Measurements from ENCODE around the gene CHMP4A.
"Not testable (repeated sequence)": the region's sequence is repeated elsewhere in the genome, so short reads cannot be mapped to it uniquely, and the experiment has no call there.

The CHMP4A gene

DNA sequence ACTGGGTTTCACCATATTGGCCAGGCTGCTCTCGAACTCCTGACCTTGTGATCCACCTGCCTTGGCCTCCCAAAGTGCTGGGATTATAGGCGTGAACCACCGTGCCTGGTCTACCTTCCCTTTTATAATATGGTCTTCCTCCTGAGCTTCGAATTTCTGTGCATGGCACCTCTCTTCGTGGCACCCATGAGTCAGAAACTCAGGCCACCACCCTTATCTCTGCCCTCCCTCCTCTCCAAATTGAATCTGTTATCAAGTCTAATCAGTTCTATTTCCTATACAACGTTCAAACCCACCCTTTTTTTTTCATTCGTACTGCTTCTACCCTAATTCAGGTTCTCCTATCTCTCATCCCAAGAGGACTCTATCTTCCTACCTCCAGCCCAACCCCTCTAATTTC is 34.1 kb upstream of the CHMP4A start:
- DNase-seq (ENCODE audit: low read depth): no peak

DNA sequence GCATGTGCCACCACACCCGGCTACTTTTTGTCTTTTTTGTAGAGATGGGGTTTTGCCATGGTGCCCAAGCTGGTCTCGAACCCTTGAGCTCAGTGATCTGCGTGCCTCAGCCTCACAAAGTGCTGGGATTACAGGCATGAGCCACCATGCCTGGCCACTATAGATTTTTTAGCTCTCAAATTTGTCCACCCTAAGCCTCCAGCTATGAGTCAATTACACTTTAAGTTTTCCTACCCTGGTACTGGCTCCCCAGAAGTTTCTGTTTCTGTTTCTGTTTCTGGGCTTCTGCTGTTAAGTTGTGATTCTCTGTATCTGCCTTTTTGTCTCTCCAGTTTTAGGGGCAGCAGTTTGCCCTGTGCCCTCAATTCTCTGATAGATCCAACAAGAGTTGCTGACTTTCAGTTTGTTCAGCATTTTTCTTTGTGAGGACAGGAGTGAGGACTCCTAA is 33.5 kb upstream of the CHMP4A start:
- no peak for DNase-seq (ENCODE audit: low read depth)

DNA sequence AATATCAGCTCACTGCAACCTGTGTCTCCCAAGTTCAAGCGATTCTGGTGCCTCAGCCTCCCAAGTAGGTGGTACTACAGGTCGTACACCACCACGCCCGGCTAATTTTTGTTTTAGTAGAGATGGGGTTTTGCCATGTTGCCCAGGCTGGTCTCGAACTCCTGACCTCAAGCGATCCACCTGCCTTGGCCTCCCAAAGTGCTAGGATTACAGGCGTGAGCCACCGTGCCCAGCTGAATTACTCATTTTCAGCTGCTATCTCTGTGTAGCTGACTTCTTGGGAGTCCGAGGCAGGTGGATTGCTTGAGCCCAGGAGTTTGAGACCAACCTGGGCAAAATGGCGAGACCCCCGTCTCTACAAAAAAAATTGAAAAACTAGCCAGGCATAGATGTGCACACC is 32.1 kb upstream of the CHMP4A start:
- not testable (repeated sequence) for DNase-seq (ENCODE audit: low read depth)

DNA sequence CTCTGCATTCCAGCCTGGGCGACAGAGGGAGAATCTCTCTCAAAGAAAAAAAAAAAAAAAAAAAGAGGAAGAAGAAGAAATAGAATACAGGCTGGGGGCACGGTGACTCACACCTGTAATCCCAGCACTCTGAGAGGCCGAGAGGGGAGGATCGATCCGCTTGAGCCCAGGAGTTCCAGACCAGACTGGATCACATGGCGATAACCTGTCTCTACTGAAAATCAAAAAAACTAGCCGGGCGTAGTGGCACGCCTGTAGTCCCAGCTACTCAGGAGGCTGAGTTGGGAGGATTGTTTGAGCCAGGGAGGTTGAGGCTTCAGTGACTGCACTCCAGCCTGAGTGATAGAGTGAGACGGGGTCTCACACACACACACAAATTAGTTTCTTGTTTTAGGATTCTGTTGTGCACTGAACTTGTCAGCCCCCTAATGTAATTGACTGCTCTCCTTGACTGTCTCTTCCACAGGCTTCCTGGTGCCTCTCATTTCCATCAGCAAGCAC is 30.1 kb upstream of the CHMP4A start:
- DNase-seq (ENCODE audit: low read depth): no peak

DNA sequence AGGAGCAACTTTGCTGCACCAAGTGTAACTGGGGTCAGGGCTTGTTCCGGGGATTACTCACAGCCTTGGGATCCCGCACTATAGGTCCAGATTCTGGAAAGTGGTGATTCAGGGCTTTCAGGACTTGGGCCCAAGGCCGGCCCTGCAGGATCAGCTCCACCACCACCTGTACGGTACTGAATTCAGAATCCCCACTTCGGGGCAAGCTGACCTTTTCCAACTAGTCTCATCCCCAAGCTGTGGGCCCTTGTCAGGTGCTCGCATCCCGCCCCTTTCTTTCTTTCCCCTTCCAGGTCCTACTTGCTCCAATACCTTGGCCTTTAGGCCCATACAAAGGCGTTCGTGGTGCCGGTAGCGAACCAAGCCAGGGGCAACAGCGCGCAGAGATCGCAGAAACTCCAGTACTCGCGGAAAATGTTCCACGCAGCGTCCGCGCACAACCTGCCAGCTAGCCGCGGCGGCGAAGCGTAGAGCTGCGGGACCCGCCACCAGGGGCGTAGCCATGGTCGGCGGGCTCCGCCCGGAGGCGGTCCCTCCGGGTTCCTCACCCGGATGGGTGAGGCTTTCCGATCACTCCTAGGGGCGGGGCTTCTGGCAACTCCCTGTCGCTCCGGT is 28.6 kb upstream of the CHMP4A start:
- peak; percentile 92 for DNase-seq (ENCODE audit: low read depth)

DNA sequence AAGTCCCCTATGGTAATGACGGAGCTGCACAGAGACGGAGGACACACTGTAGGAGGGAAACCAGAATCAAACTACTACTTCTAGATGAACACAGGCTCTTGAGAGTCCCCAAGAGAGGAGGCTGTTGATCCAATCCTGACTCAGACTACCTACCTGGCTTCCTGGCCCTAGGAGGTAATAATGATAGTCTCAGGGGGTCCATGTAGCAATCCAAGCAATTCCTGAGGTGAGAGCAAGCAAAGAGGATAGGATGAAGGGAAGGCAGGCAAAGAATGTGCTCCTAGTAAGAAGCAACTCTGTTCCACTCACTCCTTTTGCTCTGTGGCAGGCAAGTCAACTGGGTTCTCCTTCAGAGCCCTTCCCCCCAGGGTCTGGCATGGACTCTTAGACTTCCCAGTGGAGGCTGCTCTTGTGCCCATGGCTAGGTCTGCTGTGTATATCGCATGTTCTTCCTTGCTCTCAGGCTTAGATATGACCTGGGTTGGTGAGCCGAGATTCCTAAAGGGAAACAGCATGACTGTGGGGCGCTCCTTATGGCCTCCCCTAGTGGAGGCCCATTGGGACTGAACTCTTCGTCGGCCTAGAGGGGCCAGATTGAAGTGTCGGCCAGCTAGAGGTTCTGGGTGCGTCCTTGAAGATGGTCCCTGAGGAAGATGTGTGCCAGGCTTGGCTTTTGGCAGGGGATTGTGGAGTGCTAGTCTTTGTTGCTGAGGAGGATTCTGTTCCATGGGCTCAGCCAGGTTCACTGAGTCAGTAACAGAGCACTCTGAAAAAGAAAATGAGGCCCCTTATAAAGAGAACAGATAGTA is 27.0 kb upstream of the CHMP4A start:
- DNase-seq (ENCODE audit: low read depth): no peak

DNA sequence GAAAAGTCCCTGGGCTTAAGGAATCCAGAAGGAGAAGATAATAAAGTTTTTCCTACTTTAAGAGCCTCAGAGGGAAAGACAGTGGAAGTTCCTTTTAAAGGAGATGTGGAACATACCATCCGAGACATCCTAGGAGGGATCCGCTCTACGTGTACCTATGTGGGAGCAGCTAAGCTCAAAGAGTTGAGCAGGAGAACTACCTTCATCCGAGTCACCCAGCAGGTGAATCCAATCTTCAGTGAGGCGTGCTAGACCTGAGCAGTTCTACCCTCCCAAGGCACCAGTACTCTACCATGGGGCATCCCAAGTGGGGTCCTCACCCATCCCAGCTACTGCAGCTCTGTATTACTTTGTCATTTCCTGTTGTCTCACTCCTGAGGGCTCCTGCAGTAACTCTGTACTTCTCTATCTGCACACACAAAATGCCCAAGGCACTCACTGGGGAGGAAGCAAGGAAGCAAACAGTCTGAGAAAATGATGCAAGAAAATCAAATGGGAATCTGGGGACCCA is 25.3 kb upstream of the CHMP4A start:
- DNase-seq (ENCODE audit: low read depth): no peak

DNA sequence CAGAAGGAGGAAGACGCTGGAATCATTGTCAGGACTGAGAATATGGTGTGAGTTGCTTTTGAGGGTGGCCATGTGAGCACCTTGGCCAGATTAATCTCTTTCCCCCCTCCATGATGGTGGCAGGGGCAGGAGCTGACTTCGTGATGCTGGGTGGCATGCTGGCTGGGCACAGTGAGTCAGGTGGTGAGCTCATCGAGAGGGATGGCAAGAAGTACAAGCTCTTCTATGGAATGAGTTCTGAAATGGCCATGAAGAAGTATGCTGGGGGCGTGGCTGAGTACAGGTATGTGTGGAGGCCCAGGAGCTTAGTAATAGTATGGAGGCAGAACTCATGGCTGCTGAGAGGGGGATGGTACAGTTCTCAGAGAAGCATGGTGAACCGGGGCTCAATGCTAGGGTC is 24.8 kb upstream of the CHMP4A start:
- DNase-seq (ENCODE audit: low read depth): no peak

DNA sequence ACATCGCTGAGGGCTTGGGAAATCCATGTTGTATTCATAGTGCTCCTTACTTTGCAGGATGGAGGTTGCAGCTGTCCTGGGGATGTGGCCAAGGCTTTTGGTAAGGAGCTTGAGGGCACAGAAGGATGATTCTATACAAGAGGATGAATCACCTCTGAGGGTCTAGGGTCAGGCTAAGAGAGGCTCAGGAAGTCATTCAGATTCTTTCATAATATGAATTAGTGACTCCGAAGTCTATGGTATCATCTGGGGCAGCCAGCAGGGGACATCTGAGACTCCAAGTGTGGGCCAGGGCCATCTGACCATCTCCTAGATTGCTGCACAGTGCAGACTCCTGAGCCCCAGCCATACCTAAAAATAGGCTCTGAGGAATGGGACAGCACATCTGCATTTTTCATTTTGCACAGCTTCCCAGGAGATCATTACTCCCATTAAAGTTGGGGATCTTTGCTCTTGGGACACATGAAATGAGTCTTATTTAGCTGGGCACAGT is 24.2 kb upstream of the CHMP4A start:
- no peak for DNase-seq (ENCODE audit: low read depth)

DNA sequence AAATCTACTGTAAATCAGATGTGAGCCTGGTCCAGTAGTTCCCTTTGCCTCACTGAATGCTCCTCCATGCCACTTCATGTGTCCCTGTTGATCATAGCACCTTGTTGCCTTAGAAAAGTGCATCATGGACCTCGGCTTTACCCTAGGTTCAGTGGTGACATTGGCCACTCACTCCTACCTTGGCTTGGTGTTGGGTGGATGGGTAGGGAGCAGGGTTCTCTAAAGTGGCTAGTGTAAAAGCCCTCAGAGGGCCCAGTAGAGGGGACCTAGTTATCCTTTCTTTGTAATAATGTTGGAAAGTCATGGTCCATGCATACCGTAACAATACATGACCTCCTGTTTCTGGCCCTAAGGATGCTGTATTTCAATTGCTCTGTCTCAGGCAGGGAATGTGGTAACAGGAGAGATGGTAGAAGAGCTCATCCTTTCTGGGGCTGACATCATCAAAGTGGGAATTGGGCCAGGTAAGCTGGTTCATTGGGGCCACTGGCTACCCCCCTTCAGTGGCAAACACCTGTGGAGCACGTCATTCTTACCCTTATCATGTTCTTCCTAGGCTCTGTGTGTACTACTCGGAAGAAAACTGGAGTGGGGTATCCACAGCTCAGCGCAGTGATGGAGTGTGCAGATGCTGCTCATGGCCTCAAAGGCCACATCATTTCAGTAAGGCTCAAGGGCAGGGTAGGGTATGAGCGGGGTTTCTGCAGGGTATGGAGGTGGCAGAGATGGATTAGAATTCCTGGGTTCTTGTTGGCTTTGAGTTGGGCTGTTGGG is 23.6 kb upstream of the CHMP4A start:
- no peak for DNase-seq (ENCODE audit: low read depth)

DNA sequence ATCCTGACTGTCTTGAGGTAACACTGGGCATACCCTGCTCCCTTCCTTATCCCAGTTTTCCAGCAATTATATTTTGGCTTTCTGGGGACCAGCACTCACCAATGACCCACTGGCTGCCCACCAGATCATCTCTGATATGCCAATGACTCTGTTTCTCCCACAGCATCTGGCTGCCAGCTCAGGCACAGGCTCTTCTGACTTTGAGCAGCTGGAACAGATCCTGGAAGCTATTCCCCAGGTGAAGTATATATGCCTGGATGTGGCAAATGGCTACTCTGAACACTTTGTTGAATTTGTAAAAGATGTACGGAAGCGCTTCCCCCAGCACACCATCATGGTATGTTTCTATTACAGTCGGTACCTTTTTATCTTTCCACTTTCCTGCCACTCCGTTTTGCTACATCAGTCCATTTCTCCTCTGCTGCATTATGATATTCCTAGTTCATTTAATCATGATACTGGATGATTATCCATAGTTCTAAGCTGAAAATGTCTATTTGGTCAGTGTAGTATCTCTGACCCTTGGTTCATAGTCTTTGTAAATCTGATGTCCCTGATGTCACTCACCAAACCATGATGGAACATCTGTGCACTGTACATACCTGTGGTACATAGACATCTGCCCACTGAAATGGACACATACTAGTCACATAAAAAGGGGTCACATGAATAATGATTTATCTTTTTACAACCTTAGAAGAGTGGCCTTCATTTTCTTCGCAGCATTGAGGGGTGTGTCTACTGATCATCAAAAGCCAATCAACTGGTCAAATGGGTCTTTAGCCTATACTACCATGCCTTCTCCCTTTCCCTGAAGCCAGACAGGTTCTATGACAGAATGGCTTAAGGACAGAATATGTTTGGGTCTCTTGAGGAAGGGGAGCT is 22.8 kb upstream of the CHMP4A start:
- DNase-seq (ENCODE audit: low read depth): no peak

DNA sequence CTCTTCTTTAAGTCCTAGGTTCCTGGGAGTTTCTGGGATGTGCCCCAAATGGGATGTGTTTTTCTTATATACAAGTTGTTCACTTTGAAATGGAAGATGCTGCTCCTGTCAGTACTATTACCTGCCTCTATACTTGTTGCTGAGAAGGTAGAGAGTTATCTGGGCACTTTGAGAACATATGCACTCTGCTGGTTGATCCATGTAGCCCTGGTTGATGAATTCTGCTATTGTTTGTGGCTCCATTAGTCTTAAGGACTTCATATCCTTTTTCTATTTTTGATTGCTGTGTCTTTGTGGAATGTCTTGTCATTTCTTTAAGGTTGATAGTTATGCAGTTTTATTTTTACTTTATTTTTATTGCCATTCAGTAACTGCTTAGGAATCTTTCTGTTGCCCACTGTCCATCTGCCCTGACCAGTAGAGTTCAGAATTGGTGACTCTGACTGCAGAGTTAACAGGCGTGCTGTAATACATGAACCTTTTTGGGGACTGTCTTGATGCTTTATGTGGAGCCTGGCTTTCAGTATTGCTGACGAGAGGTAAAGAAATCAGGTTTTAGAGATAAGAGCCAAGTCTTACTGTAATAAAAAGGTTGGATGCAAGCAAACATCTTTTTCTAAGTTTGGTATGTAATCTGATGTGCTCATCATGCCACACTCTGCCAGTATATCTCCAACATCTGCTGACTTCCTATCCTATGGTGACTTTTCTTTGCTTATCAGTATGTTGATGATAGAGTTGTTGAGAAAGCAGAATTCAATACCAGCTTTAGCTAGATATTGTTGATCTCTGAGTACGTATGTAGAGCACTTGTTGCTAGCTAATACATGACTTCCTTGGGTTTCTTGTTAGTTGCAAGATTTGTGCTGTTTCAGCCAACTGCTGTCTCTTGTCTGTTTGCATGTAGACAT is 21.1 kb upstream of the CHMP4A start:
- DNase-seq (ENCODE audit: low read depth): no peak

DNA sequence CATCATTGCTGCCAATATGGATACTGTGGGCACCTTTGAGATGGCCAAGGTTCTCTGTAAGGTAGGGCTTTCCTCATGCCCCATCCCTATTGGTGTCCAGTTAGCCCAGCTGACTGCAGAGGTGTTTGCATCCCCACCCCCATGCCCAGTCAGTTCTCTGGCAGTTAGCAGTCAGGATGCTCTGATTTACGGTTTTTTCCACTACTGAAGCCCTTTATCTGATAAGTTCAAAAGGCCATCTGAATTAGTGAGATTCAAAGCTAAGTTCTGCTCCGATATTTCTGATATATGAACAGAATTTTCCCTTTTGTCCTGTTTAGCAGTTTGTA is 20.2 kb upstream of the CHMP4A start:
- no peak for DNase-seq (ENCODE audit: low read depth)

DNA sequence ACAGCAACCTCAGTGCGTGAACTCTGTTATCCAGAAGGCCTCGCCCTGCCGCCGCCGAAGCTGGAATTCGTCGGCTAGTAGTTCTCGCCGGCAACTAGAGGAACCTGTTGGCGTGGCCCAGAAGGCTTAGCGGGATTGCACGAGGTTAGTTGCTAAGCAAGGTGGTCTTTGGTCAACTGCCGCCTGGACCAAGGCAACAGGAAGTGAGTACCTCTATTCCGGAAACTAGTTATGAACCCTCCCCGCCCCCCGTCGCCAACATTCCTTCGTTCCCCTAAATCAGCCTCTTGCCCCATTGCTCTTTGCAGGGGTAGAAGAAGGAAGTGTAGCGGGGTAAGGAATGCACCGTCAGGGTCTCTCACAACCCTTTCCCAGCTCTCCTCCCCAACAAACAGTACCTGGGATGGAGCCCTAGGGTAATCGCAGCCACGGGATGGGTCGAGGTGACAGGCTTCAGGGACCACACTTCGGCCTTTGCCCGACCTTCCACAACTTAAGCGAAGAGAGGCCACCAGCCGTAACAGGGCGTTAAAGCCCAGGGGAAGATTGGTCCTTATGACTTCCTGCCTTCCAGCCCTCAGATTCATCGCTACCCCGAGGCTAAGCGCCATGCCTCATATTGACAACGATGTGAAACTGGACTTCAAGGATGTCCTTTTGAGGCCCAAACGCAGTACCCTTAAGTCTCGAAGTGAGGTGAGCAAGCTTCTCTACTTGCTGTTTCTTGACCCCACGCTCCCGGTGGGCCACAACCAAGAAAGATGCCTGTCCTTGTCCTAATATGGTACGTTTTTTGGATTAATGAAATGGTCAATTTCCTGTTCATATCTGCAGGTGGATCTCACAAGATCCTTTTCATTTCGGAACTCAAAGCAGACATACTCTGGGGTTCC is 19.6 kb upstream of the CHMP4A start, which contains the start of gene GMPR2:
Gene GMPR2, plus strand, starts transcription at position 285 of the 893 bp plus-strand sequence. Its CDS starts 325 bp downstream, at position 610.
- DNase-seq (ENCODE audit: low read depth): no peak

DNA sequence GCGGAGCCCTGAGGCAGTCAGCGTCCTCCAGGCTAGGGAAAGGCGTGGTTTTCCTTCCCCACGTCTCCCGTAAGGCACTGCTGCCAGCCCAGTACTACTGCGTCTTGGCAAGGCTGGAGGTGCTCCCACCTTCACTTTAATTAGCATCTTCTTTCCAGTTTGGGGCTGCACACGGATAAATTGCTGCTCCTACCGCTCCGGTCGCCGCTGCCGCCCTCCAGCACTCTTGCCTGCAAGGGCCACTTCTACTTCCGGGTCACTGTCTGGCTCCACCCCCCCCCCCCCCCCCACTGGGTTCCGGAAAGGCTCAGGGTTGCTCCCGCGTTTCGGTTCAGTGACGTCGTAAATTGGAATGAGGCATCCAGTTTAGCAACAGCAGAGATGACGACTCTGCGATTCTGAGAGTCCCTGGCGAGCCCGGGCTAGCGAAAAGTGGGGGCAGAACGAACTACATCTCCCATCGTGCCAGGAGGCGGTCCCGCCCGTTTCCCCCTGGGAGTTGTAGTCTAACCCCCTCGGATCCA is 18.9 kb upstream of the CHMP4A start, which contains the start of gene NEDD8:
Gene NEDD8, minus strand, starts transcription at position 247 of the 524 bp plus-strand sequence. Its CDS starts 100 bp downstream, at position 147.
- peak; percentile 91 for DNase-seq (ENCODE audit: low read depth)

DNA sequence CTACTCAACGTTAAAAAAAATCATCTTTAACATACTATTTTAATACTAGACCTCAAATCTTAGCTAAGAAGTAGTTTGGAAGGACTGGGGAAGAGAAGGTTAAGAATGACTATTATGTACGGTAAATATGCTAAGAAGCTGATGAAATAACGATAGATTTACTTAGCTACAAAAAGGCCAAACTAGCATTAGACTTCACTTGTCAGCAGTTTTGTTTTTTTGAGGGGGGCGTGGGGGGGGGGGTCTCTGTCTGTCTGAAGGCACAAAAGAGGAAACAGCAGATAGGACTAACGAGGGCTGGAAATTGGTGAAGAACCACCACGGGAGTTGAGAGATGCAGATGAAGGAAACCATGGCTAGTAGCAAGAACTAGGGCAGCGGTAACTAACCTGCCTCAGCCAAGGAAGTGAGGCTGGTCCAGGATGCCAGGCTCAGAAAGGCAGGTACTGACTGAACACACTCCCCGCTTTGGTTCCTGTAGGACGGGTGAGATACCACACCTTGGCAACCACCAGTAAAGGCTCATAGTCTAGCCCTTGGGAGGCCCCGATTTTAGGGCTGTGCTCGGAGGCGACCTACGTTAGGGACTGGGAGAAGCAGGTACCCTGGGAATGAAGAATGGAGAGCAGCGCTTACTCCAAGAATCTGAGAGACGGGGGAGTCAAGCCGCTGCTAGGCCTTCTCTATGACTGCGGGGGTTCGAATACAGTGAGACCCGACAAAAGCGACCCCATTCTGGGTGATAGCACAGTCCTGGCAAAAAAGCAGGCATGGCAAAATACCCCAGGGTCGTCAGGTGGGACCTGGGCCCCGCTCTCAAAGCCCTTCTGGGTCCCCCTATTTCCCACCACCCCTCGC is 18.2 kb upstream of the CHMP4A start:
- DNase-seq (ENCODE audit: low read depth): no peak

DNA sequence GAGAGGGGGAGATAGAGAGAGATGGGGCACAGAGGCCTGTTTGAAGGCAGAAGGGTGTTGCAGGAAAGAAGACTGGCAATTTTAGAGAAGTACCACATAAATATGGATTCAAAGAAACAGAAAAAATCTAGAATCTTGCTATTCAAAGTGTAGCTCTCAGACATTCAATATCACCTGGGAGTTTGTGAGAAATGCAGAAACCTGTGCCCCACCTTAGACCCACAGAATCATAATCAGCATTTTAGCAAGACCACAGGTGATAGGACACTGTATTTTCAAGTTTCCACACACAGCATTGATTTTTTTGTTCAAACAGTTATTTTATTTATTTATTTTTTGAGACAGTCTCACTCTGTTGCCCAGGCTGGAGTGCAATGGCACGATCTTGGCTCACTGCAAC is 15.6 kb upstream of the CHMP4A start:
- DNase-seq (ENCODE audit: low read depth): no peak

DNA sequence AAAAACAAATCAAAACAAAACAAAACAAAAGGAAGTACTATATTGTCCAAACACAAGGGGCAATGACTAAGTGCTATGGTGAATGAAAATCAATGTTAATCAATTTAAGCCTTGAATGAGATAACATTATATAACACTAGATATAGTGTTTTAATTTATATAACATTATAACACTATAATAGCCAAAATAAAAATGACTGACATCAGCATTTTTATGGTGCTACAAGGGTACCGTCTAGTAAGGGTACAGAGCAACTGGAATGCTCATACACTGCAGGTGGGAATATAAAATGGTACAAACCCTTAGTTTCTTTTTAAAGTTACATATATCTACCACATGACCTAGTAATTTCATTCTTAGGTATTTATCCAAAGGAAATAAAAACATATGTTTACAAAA is 13.2 kb upstream of the CHMP4A start:
- DNase-seq (ENCODE audit: low read depth): no peak

Data from activated T-cell treated with anti-CD3 and anti-CD28 coated beads for 24 hours (primary cell).